ENCODE data around the gene ERLIN1.

ERLIN1 gene

DNA sequence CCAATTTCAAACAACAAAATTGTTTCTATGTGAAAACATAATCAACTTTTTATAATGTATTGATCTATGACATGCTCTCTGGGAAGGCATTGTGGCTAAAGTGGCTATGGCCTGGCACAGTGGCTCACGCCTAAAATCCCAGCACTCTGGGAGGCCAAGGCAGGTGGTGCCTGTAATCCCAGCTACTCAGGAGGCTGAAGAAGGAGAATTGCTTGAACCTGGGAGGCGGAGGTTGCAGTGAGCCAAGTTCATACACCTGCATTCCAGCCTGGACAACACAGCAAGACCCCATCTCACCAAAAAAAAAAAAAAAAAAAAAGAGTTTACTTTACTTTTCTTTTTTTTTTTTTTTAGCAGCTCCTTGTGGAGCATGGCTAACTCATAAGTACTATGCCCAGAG, 65.3 kb downstream of the ERLIN1 start:
- no peak for DNase-seq (ENCODE audit: low read depth)

DNA sequence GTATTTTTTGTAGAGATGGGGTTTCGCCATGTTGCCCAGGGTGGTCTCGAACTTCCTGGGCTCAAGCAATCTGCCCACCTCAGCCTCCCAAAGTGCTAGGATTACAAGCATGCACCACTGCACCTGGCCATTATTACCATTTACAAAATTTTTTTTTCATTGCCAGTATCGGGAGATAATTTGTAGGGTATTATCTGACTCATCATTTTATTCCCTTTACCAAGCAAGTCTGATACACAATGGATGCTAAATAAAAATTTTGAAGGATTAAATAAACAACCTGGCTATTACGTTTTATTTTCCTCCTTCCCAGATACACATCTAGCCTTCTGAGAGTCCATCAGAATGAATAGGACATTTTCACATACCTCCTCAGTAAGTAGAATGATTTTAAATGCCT, 66.1 kb downstream of the ERLIN1 start:
- TF ChIP-seq, protein P1, sequence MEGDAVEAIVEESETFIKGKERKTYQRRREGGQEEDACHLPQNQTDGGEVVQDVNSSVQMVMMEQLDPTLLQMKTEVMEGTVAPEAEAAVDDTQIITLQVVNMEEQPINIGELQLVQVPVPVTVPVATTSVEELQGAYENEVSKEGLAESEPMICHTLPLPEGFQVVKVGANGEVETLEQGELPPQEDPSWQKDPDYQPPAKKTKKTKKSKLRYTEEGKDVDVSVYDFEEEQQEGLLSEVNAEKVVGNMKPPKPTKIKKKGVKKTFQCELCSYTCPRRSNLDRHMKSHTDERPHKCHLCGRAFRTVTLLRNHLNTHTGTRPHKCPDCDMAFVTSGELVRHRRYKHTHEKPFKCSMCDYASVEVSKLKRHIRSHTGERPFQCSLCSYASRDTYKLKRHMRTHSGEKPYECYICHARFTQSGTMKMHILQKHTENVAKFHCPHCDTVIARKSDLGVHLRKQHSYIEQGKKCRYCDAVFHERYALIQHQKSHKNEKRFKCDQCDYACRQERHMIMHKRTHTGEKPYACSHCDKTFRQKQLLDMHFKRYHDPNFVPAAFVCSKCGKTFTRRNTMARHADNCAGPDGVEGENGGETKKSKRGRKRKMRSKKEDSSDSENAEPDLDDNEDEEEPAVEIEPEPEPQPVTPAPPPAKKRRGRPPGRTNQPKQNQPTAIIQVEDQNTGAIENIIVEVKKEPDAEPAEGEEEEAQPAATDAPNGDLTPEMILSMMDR (conservative IDR thresholded peaks at IDR 0.05; ENCODE audit: control insufficient read depth, insufficient read depth, low read depth, low read length): no peak
- H3K4me3 ChIP-seq (ENCODE audit: control insufficient read depth, low read depth, low read length): no peak overlapping the region
- no peak for DNase-seq (ENCODE audit: low read depth)

More for the DNA sequence above, 65.3 kb downstream of the ERLIN1 start:
- TF ChIP-seq, protein P1 (conservative IDR thresholded peaks at IDR 0.05; ENCODE audit: control insufficient read depth, insufficient read depth, low read depth, low read length): no peak
- H3K4me3 ChIP-seq (ENCODE audit: control insufficient read depth, low read depth, low read length): no peak overlapping the region

DNA sequence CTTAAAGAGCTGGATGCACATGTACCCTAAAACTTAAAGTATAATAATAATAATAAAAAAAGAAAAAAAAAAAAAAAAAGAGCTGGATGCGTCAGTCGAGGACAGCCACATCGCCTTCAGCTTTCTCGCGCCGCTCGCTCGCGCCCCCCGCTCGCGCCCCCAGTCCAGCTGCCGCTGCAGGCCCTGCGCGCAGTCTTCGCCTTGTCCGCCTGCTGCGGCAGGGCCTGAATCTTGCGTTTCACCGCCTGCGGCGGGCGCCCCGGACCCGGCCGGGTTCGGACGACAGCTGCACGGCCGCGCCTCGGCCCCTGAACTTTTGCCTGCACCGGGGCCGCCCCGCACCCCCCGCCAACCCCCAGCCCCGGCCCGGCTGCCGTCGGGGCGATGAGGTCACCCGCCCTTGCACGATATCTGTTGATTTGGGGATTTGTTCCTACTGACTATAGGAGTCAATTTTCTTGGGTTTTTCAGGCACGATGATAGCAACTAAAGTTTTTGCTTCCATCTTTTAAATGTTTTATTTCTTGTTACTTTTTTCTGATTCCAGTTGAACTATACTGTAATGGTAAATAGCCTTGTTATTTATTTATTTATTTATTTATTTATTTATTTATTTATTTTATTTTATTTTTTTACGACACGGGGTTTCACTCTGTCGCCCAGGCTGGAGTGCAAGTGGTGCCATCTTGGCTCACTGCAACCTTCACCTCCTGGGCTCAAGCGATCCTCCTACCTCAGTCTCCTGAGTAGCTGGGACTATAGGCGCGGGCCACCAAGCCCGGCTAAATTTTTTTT, 70.7 kb downstream of the ERLIN1 start:
- TF ChIP-seq, protein P1 (conservative IDR thresholded peaks at IDR 0.05; ENCODE audit: control insufficient read depth, insufficient read depth, low read depth, low read length): no peak
- H3K4me3 ChIP-seq (ENCODE audit: control insufficient read depth, low read depth, low read length): no peak overlapping the region
- DNase-seq (ENCODE audit: low read depth): no peak

DNA sequence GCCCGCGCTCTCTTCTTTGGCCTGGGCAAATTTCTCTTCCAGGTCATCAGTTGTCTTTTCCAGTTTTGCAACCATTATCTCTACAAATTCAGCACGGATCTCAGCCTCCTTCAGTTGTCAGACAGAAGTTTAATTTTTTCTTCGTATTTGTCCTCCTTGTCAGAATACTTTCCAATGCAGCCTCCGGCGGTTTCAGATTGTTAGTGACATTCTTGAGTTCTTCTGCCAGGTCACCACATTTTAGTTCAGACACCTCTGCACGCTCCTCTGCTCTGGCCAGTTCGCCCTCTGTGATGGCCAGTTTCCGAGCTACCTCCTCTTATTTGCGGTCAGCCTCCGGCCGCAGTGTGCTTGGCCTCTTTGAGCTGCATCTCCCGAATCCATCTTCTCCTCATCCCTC, 71.4 kb downstream of the ERLIN1 start:
- TF ChIP-seq, protein P1 (conservative IDR thresholded peaks at IDR 0.05; ENCODE audit: control insufficient read depth, insufficient read depth, low read depth, low read length): no peak
- DNase-seq (ENCODE audit: low read depth): no peak
- no peak overlapping the region for H3K4me3 ChIP-seq (ENCODE audit: control insufficient read depth, low read depth, low read length)

DNA sequence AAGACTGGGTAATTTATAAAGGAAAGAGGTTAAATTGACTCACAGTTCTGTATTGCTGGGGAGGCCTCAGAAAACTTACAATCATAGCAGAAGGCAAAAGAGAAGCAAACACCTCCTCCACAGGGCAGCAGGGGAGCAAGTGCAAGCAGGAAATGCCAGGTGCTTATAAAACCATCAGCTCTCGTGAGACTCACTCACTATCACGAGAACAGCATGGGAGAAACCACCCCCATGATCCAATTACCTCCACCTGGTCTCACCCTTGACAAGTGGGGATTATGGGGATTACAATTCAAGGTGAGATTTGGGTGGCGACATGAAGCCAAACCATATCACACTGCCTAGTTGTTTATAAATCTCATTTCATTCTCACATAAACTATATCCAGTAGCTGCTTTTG, 76.2 kb downstream of the ERLIN1 start:
- TF ChIP-seq, protein P1 (conservative IDR thresholded peaks at IDR 0.05; ENCODE audit: control insufficient read depth, insufficient read depth, low read depth, low read length): no peak
- no peak overlapping the region for H3K4me3 ChIP-seq (ENCODE audit: control insufficient read depth, low read depth, low read length)
- no peak for DNase-seq (ENCODE audit: low read depth)

DNA sequence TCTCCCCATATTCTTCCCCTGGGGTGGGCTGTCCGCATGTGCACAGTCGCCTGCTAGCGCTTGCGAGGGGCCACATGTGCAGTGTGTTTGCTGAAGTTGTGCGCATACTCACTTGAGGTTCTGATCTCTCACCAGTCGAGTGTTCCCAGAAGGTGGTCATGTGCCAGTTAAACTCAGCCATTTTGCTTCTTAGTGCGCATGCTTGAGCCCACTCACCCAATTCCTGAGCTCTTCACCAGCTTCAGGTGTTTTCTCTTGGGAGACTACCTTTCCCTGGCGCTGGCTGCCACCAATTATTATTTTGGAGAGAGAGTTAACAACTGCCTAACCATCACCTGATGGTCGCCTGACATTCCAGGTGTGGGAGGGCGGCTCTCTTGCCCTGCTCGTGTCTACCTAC, 79.0 kb downstream of the ERLIN1 start:
- no peak for DNase-seq (ENCODE audit: low read depth)
- TF ChIP-seq, protein P1 (conservative IDR thresholded peaks at IDR 0.05; ENCODE audit: control insufficient read depth, insufficient read depth, low read depth, low read length): no peak
- no peak overlapping the region for H3K4me3 ChIP-seq (ENCODE audit: control insufficient read depth, low read depth, low read length)
